Stimulated activated CD8-positive, alpha-beta memory T cell treated with anti-CD3 and anti-CD28 coated beads, Interleukin-4, amount 100 ng/mL, for 4 hours (primary cell): ENCODE data around the gene ADSS2.
"Not testable (repeated sequence)": the region's sequence is repeated elsewhere in the genome, so short reads cannot be mapped to it uniquely, and the experiment has no call there.

Experiments
- DNase-seq, 2 donors: peaks; one replicate each; pipeline ENCODE4 v3.0.0-alpha.2; 2020; ENCODE audit warnings: low read depth in 2 of 2, low spot score in 1 of 2

The ADSS2 gene

DNA sequence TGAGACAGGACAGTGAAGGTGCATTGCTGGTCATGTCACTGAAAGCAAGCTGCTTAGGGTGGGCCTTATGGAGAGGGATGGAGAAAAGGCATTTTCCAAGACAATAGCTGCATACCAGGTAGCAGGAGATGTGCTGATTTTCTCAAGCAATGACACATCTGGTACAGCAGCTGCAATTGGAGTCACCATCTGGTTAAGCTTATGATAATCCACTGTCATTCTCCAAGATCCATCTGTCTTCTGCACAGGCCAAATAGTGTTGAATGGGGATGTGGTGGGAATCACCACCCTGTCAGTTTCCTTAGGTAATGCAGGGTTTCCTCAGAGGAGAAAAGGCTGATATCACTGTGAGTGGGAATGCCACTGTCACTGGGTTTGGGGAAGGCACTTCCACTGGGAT lies 54.6 kb downstream of the ADSS2 start:
- no peak for DNase-seq

DNA sequence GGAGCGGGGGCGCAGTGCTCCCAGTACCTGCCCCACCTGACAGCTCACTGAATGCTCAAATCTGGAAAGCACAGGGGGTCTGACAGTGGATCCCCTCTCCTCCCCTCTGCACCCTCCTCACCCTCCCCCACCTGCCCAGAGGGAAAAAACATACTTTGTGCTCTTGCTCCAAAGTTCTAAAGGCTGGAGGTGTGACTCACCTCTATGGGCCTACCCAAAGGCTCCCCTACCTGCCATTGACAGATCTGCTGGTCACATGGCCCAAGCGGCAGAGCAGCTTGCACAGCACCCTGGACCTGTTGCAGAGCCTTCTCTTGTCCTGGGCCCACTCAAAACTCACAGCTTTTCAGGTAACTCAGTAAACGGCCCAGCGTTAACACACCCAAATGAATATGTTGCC lies 55.7 kb downstream of the ADSS2 start:
- no peak for DNase-seq

DNA sequence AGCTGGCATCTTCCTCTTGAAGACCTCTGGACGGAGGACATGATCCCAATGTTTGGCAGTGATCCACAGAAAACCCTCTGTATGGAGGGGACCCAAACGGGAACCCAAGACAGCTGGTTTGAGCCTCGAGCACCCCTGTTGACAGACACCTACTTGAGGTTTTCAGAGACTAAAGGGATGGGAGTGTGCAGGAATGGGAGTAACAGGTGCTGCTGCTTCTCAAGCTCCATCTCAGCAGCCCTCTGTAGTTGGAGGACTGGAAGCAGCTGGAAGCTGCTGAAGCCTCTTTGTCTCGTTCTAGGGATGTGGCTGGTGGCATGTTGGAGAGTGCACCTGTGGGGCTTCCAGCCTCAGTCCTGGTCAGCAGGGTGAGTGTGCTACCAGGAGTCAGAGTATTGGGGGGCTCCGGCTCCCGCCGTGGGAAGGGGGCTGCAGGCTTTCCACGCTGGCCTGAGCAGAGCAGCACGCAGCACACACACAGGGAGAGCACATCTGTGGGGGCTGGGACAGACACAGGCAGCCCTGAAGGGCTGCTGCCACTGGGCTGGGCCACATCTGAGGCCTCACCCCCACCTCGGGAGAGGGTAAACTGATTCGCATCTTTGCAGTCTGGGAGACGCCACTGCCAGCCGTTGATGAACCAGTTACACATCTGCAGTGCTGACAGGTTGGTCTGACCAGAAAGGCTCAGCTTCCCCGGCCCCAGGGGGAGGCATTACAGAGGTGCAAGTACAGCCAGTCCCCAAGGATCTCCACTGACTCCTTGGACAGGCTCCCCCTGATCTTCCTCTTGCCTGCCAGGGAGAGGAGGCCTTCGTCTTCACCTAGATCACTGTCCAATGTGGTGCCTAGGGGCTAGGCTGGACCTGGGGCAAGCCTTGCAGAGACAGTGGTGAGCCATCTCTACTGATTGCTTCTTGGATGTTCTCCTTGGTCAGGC lies 56.6 kb downstream of the ADSS2 start:
- DNase-seq = no peak

- DNase-seq = no peak
Measured at GRCh38 chr1:244394346-244394745, 57.4 kb downstream of the ADSS2 start.

DNA sequence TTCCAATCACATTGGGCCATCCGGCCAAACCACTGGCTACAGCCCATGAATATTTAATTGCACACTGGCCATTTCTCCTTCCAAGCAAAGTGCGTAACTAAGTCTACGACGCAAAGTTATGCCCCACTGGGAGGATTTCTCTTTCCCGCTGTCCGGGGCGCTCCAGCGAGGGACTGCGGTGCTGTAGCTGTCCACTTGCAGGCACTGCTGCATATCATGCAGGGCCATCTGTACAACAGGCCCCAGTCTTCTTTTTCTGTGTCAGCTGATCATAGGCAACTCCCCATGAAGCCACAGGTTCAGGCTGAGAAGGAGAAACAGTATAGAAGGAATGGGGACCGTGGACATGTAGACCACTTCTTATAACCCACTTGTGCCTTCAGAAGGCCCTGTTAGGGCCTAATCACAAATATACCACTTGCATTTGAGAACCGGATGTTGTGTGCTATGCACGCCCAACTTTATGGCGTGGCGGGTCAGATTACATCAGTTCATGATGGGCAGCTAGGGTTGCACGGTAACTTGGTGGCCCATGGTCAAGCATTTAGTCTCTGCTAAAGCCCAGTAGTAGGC lies 58.0 kb downstream of the ADSS2 start:
- DNase-seq = no peak

DNA sequence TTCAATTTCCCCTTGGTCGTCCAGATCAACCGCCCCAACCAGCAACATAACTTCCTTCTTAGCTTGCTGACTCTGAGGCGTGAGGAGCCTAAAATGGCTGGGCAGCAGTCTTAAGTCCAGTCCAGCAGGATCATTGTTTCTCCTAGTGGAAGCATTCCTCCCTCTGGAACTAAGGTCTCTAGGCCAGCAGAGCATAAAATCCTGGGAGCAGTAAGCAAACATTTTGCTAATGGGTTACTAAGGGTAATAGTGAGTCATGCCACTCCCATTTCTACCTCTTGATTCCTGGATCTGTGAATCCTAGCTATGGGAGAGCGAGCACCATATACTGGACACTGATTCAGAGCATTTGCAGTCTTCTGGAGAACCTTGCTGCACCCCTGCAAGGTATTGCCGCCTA lies 59.9 kb downstream of the ADSS2 start:
- no peak for DNase-seq

- DNase-seq = no peak
Measured at GRCh38 chr1:244388961-244389360, 62.7 kb downstream of the ADSS2 start.

GRCh38 chr1:244387415-244387814 lies 64.3 kb downstream of the ADSS2 start:
- DNase-seq = no peak

DNA sequence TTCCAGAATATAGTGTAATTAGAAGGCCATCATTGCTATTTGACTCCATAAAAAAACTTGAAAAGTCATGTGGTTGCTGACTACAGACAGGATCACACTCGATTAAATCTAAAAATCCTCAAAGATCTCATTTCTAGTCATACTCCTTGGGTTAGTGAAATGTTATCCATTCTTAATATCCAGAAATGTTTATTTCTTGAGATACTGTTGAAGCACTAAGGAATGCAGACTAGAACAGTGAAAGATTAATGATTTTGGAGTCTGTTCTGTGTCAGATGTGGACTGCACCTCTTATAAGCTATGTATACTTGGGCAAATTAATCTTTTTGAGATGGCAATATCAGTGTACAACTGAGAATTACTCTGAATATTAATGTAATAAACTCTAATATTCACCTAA lies 65.1 kb downstream of the ADSS2 start:
- DNase-seq = no peak

GRCh38 chr1:244384066-244384465 lies 67.6 kb downstream of the ADSS2 start:
- DNase-seq = no peak

- no peak for DNase-seq
Measured at GRCh38 chr1:244383278-244383884, 68.3 kb downstream of the ADSS2 start.

- no peak for DNase-seq
Measured at GRCh38 chr1:244381878-244382565, 69.7 kb downstream of the ADSS2 start.

DNA sequence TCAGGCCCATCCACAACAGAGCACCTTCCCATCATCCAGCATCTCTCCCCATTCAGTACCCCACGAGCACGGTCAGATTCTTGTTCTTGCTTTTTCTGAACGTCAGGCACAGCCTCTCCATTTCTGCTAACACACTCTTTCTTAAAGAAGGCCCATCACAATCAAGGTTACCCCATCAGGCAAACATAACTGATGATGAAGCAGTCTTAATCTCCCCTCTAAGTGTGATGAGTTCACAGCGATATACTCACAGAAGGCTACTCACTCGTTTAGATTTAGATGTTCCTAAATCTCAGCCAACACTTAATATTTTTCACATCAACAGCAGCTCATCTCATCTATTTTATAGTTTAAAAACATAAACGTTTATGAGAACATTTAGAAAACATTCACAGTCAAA lies 75.6 kb downstream of the ADSS2 start:
- DNase-seq = no peak

DNA sequence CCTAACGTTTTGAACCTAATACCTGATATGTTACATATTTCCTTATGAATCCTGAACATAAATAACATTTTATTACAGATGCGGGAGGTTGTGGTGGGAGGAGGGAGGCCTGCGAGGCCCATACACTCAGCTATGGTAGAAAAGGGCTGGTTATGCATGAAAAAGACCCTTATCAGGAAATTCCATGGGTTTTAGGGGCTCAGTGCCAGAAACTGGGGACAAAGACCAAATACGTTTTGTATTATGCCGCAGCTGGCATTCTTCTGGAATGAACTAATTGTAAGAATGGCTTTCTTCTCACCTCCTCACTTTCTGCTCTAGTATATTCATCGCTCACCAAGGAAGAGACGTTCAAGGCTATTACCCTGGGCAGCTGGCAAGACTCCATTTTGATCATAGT lies 76.7 kb downstream of the ADSS2 start:
- no peak for DNase-seq

DNA sequence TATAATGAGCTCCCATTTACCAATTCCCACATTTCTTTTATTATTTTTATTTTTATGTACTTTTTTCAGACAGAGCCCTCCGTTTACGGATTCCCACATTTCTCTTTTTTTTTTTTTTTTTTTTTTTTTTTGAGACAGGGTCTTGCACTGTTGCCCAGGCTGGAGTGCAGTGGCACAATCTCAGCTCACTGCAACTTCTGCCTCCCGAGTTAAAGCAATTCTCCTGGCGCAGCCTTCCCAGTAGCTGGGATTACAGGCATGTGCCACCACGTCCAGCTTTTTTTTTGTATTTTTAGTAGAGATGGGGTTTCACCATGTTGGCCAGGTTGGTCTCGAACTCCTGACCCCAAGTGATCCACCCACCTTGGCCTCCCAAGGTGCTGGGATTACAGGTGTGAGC lies 77.2 kb downstream of the ADSS2 start:
- not testable (repeated sequence) for DNase-seq

GRCh38 chr1:244371242-244372141 lies 80.2 kb downstream of the ADSS2 start:
- DNase-seq = no peak

- no peak for DNase-seq
Measured at GRCh38 chr1:244370060-244370637, 81.6 kb downstream of the ADSS2 start.

GRCh38 chr1:244369256-244370057 lies 82.3 kb downstream of the ADSS2 start:
- DNase-seq = no peak

DNA sequence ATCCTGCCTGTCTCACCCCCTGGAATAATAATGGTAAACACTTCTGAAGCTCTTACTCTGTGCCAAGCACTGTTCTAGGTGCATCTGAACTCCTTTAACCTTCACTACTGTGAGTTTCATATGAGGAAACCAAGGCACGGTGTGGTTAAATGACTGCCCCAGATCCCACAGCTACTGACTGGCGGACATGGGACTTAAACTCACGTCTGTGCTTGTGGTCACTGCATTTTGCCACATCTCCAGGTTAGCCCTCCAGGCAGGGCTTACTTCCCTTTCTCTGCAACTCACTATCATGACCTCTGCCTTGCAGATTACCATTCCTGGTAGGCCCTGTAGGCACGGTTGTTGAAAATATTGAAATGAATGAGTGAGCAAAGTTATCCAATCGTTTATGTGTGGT lies 83.4 kb downstream of the ADSS2 start:
- DNase-seq = no peak
